IMR-90 (cell line): ENCODE results near the gene SMIM24. TPM values are rescaled to one million over a fixed set of nuclear protein-coding genes. Genes with fewer than 3 reads are reported as not detected.

ENCODE experiments used
- ATAC-seq: fragments of 200-7000 bp; cut with Tn5 transposase; 2 replicates; pipeline ENCODE4 v1.9.1; 2020; ENCODE audit warnings: low read depth, mild to moderate bottlenecking, moderate library complexity
- BruUV-seq: library from RNA; stranded (reverse); fragments of 400-500 nt; replicated peaks from 2 replicates; lab custom pipeline; 2021; lab: Mats Ljungman, UMichigan
- CTCF ChIA-PET: fragments of 300-600 bp; formaldehyde crosslinking; extraction: SDS; loops from one replicate; lab custom pipeline; 2021; ENCODE audit warnings: antibody characterized with exemption; lab: Yijun Ruan, JAX
- POLR2A ChIA-PET: fragments of 300-600 bp; sonication (Branson Sonifier 250); formaldehyde crosslinking; loops from one replicate; lab custom pipeline; 2022; ENCODE audit warnings: antibody characterized with exemption; ENCODE audit not compliant: unreplicated experiment; lab: Charles Lee
- DNase-seq: peaks from one replicate; pipeline ENCODE4 v3.0.0; 2013
- H2AFZ ChIP-seq: replicated peaks from 2 replicates; pipeline ENCODE3; 2013; ENCODE audit warnings: low read length, mild to moderate bottlenecking; ENCODE audit not compliant: poor library complexity
- H2AK5ac ChIP-seq: 2 replicates; pipeline ENCODE4 v1.6.1; 2013; ENCODE audit warnings: low read depth, low read length, inconsistent platforms
- H2AK9ac ChIP-seq: replicated peaks from 2 replicates; pipeline ENCODE3; 2013; ENCODE audit warnings: mild to moderate bottlenecking, low read depth, low read length, moderate library complexity; ENCODE audit not compliant: poor library complexity
- H2BK120ac ChIP-seq: 2 replicates; pipeline ENCODE4 v1.6.1; 2013; ENCODE audit warnings: low read depth, low read length, inconsistent platforms
- H2BK15ac ChIP-seq: 3 replicates; pipeline ENCODE4 v1.6.1; 2013; ENCODE audit warnings: low read depth, low read length, inconsistent platforms
- H2BK20ac ChIP-seq: 2 replicates; pipeline ENCODE4 v1.6.1; 2013; ENCODE audit warnings: low read depth, mild to moderate bottlenecking, inconsistent platforms, low read length, moderate library complexity
- H2BK5ac ChIP-seq: 2 replicates; pipeline ENCODE4 v1.6.1; 2013; ENCODE audit warnings: mild to moderate bottlenecking, low read depth, low read length, inconsistent platforms; ENCODE audit not compliant: poor library complexity, severe bottlenecking
- H3K14ac ChIP-seq: replicated peaks from 2 replicates; pipeline ENCODE4 v1.6.1; 2013; ENCODE audit warnings: low read depth, low read length, inconsistent platforms
- H3K18ac ChIP-seq: 2 replicates; pipeline ENCODE4 v1.6.1; 2013; ENCODE audit warnings: low read depth, low read length, control low read depth
- H3K23ac ChIP-seq: 2 replicates; pipeline ENCODE4 v1.6.1; 2013; ENCODE audit warnings: low read depth, low read length, inconsistent platforms
- H3K27ac ChIP-seq: 2 replicates; pipeline ENCODE4 v1.5.1; 2013; ENCODE audit warnings: mild to moderate bottlenecking, control low read depth, low read length; ENCODE audit not compliant: insufficient read depth
- H3K27me3 ChIP-seq: 2 replicates; pipeline ENCODE4 v1.6.1; 2013; ENCODE audit warnings: low read length; ENCODE audit not compliant: control insufficient read depth, insufficient read depth
- H3K36me3 ChIP-seq: 2 replicates; pipeline ENCODE4 v1.6.1; 2013; ENCODE audit warnings: low read length, mixed read lengths; ENCODE audit not compliant: control insufficient read depth, insufficient read depth
- H3K4ac ChIP-seq: 2 replicates; pipeline ENCODE4 v1.6.1; 2013; ENCODE audit warnings: low read depth, low read length, inconsistent platforms
- H3K4me1 ChIP-seq: 2 replicates; pipeline ENCODE4 v1.6.1; 2013; ENCODE audit warnings: low read length, mixed read lengths; ENCODE audit not compliant: control insufficient read depth, insufficient read depth
- H3K4me2 ChIP-seq: 2 replicates; pipeline ENCODE4 v1.6.1; 2013; ENCODE audit warnings: low read depth, mild to moderate bottlenecking, control low read depth, low read length, moderate library complexity
- H3K4me3 ChIP-seq: 2 replicates; pipeline ENCODE4 v1.5.1; 2013; ENCODE audit warnings: low read depth, mild to moderate bottlenecking, control low read depth, low read length, moderate library complexity; ENCODE audit not compliant: insufficient read depth
- H3K56ac ChIP-seq: 2 replicates; pipeline ENCODE4 v1.6.1; 2013; ENCODE audit warnings: low read length, inconsistent platforms; ENCODE audit not compliant: insufficient read depth; ENCODE audit errors: extremely low read depth
- H3K79me1 ChIP-seq, 2 experiments: 2 replicates each; pipeline ENCODE4 v1.6.1; 2013; ENCODE audit warnings: low read length in 2 of 2, inconsistent platforms in 1 of 2, low read depth in 1 of 2
- H3K9ac ChIP-seq: 2 replicates; pipeline ENCODE4 v1.6.1; 2013; ENCODE audit warnings: low read depth, low read length, control low read depth
- H3K9me1 ChIP-seq: 2 replicates; pipeline ENCODE4 v1.6.1; 2013; ENCODE audit warnings: low read length, inconsistent platforms; ENCODE audit not compliant: insufficient read depth
- H3K9me3 ChIP-seq: 2 replicates; pipeline ENCODE4 v1.6.1; 2013; ENCODE audit warnings: low read length; ENCODE audit not compliant: control insufficient read depth, insufficient read depth
- H4K20me1 ChIP-seq: 2 replicates; pipeline ENCODE4 v1.6.1; 2013; ENCODE audit warnings: low read length, inconsistent platforms; ENCODE audit not compliant: insufficient read depth
- H4K5ac ChIP-seq: 2 replicates; pipeline ENCODE4 v1.6.1; 2013; ENCODE audit warnings: mild to moderate bottlenecking, low read depth, low read length, control low read depth
- H4K8ac ChIP-seq, 2 experiments: 2 replicates each; pipeline ENCODE4 v1.6.1; 2013; ENCODE audit warnings: low read depth in 2 of 2, low read length in 2 of 2, control low read depth in 1 of 2, inconsistent platforms in 1 of 2
- H4K91ac ChIP-seq: 2 replicates; pipeline ENCODE4 v1.6.1; 2013; ENCODE audit warnings: low read depth, low read length, inconsistent platforms; ENCODE audit not compliant: insufficient read depth
- CHD1 ChIP-seq: IDR thresholded peaks from 2 replicates; pipeline ENCODE4 v1.6.1; 2012; ENCODE audit warnings: low read depth, low read length, improper control_type of control experiment
- MAFK ChIP-seq: IDR thresholded peaks from 2 replicates; pipeline ENCODE4 v1.6.1; 2012; ENCODE audit warnings: low read depth, low read length, improper control_type of control experiment
- POLR2A ChIP-seq: IDR thresholded peaks from 2 replicates; pipeline ENCODE4 v1.6.1; 2012; ENCODE audit warnings: mild to moderate bottlenecking, low read depth, low read length
- SMC3 ChIP-seq: fragments of 150-350 bp; IDR thresholded peaks from 2 replicates; pipeline ENCODE4 v1.6.1; 2016; ENCODE audit warnings: low read depth, mild to moderate bottlenecking, antibody characterized with exemption, low read length, moderate library complexity
- WGBS, 2 experiments: methylation state at CpG; one replicate each; pipeline versions ENCODE4 v1.1.5 to v1.1.7; 2013; ENCODE audit warnings: missing lambda C conversion rate in 2 of 2; ENCODE audit not compliant: insufficient read length in 1 of 2; ENCODE audit errors: extremely low coverage in 2 of 2; 5-methylcytosine and 5-hydroxymethylcytosine counted together
- dilution Hi-C: fragments of 300-500 bp; cut with HindIII; formaldehyde crosslinking; loops from one replicate; pipeline ENCODE4 v1.14.3; 2018; ENCODE audit warnings: low sequenced_read_pairs; ENCODE audit not compliant: unreplicated experiment
- in situ Hi-C: fragments of 300-500 bp; cut with MboI; formaldehyde crosslinking; loops from 3 replicates; pipeline ENCODE4 v1.14.3; 2019; ENCODE audit warnings: low sequenced_read_pairs, inconsistent platforms, mixed read lengths
- intact Hi-C: fragments of 100-400 bp; cut with micrococcal nuclease; formaldehyde crosslinking; loops from 2 replicates; pipeline ENCODE4 v1.10.0; 2022
- polyA plus RNA-seq, 3 experiments: library from polyadenylated mRNA; depleted of rRNA; stranded (reverse); fragments of >200 nt; gene quantifications; 2 replicates each; pipeline ENCODE4 v1.2.3, GENCODE V29; 2012; ENCODE audit warnings: low replicate concordance in 1 of 3
- total RNA-seq: library from RNA; depleted of rRNA; stranded (reverse); fragments of >200 nt; gene quantifications from 2 replicates; pipeline ENCODE4 v1.2.3, GENCODE V29; 2012

SMIM24 gene
- total and polyA plus RNA-seq, 2 of the 4 experiments (the other 2 are of a cell fraction) = not detected

DNA sequence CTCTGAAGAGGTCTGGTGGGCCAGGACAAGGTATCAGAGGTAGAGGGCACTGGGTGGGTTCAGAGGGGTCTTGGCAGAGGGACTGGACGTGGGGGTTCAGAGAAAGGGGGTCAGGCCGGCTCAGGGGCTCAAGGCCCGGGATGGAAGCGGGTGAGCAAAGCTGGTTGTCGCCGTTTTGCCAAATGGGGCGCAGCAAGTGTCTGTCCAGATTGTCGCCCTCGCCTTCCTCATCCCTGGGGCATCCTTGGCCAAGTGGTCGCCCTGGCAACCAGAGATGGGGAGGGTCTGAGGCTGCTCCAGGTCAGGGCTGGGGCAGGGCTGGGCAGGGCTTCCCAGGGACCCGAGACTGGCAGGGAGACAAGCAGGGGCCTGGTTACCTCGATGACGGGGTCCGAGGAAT, 13.3 kb upstream of the SMIM24 start:
- dilution Hi-C loops = no loop called here
- Histone ChIP-seq H4K91ac (no peak overlapping the region), H3K27me3 (no peaks in the 10 kb centered on the region), H2BK15ac (no peak overlapping the region), H3K4me3 (no peak overlapping the region), H3K4me1 (no peaks in the 10 kb centered on the region), H2BK120ac (no peak overlapping the region), H4K5ac (no peak overlapping the region), H3K56ac (no peak overlapping the region), H3K4ac (no peak overlapping the region), H3K18ac (no peak overlapping the region), H3K36me3 (peaks cover 31% of the 10 kb centered on the region), H2AK5ac (no peak overlapping the region), H3K9me3 (no peaks in the 10 kb centered on the region), H3K27ac (no peak overlapping the region), H3K23ac (no peak overlapping the region), H2AK9ac (no peak overlapping the region), H3K4me2 (no peak overlapping the region), H4K8ac (no peak overlapping the region), H2AFZ (no peak overlapping the region), H3K9me1 (no peaks in the 10 kb centered on the region), H4K20me1 (no peaks in the 10 kb centered on the region), H2BK5ac (no peak overlapping the region), H3K9ac (no peak overlapping the region), H2BK20ac (no peak overlapping the region), H3K14ac (no peak overlapping the region), H3K79me1 (peaks cover 0 to 23% of the 10 kb centered on the region in 2 experiments; a peak in 2 of 4 replicates)
- no peak for TF ChIP-seq CHD1
- no peak for TF ChIP-seq MAFK
- no peak for TF ChIP-seq POLR2A
- no peak for TF ChIP-seq SMC3
- DNase-seq (no peak), ATAC-seq (no peak)
- WGBS, 2 experiments = 95% methylated on average over 8 of the region's 14 CpGs; no CpG with 5 or more reads in 1 of the 2 experiments
- in situ Hi-C loops = loop anchor here (25.0 kb wide), 1 partner anchor 531 kb away; no protein-coding TSS in a partner anchor
- ChIA-PET POLR2A (no interaction called here), CTCF (no interaction called here)
- no TSS peak for BruUV-seq
- intact Hi-C loops = no loop called here
